Activated CD8-positive, alpha-beta memory T cell treated with anti-CD3 and anti-CD28 coated beads for 48 hours (primary cell): Measurements from ENCODE around the gene EFNA3.
A peak's percentile ranks its signal among the peaks of the same experiment; 100 is the strongest.

ENCODE experiments used
- DNase-seq, 3 experiments: peaks; one replicate each; pipeline ENCODE4 v3.0.0-alpha.2; 2020; ENCODE audit warnings: low read depth in 2 of 3, low spot score in 2 of 3

Gene EFNA3

DNA sequence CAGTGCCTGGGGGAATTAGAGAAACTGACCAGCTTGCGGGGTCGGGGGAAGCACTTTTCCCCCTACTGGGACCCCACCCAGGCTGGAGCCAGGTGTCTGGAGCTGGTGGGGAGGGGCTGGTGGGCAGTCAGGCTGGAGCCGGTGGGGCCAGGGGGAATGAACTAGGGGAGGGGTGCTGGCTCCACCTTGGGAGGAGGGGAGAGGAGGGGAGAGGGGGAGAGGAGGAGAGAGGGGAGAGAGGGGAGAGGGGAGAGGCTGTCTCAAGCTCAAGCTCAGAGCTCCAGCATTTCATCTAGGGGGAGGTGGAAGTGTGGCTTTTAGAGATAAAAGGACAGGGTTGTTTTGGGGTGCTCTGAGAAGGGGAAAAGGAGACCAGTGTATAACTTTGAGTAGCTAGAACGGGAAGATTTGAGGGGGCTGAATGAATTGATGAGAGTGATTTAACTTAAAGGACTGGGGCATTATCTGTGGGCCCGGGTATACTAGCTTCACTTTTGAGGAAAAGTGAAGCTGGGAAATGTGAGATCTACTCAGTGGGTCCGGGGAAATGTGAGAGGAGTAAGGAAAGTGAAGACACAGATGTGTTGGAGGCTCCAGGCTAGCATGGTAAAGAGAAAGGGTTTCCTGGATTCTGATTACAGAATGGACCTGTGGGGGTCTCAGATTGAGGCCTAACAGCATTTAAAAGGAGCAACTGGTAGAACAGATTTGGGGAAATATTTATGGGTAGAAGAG lies 51.8 kb downstream of the EFNA3 start:
- no peak for DNase-seq

DNA sequence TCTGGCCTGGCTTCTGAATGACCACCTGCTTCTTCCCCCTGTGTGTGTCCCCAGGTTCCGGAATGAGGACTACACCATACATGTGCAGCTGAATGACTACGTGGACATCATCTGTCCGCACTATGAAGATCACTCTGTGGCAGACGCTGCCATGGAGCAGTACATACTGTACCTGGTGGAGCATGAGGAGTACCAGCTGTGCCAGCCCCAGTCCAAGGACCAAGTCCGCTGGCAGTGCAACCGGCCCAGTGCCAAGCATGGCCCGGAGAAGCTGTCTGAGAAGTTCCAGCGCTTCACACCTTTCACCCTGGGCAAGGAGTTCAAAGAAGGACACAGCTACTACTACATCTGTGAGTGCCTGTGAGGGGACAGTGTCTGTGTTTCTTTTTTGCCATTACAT lies 52.6 kb downstream of the EFNA3 start:
- no peak for DNase-seq

DNA sequence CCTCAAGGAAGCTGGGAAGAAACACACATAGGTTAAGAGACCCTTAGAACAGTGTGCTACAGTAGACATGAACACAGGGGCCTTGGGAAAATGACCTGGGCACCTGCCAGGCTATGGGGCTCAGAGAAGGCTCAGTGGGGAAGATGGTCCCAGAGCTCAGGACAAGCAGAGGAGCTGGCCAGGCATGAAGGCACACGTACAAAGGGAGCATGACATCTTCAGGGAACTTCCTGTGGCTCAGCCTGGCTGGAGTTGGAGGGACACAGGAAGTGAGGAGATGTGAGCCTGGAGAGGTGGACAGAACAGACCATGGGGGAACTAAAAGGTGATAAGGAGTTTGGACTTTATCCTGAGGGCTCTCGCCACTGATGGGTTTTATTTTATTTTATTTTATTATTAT lies 53.2 kb downstream of the EFNA3 start:
- DNase-seq, result no peak

DNA sequence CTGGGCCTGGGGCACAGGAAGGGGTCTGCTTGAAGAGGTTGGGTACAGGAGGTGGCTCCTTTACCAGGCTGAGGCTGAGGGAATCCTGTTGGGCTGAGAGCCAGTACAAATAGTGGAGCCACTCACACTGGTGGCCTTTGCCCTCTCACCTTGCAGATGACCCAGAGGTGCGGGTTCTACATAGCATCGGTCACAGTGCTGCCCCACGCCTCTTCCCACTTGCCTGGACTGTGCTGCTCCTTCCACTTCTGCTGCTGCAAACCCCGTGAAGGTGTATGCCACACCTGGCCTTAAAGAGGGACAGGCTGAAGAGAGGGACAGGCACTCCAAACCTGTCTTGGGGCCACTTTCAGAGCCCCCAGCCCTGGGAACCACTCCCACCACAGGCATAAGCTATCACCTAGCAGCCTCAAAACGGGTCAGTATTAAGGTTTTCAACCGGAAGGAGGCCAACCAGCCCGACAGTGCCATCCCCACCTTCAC lies 55.2 kb downstream of the EFNA3 start:
- DNase-seq, result no peak

DNA sequence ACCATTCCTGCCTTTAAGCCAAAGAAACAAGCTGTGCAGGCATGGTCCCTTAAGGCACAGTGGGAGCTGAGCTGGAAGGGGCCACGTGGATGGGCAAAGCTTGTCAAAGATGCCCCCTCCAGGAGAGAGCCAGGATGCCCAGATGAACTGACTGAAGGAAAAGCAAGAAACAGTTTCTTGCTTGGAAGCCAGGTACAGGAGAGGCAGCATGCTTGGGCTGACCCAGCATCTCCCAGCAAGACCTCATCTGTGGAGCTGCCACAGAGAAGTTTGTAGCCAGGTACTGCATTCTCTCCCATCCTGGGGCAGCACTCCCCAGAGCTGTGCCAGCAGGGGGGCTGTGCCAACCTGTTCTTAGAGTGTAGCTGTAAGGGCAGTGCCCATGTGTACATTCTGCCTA lies 55.7 kb downstream of the EFNA3 start:
- DNase-seq, result no peak

DNA sequence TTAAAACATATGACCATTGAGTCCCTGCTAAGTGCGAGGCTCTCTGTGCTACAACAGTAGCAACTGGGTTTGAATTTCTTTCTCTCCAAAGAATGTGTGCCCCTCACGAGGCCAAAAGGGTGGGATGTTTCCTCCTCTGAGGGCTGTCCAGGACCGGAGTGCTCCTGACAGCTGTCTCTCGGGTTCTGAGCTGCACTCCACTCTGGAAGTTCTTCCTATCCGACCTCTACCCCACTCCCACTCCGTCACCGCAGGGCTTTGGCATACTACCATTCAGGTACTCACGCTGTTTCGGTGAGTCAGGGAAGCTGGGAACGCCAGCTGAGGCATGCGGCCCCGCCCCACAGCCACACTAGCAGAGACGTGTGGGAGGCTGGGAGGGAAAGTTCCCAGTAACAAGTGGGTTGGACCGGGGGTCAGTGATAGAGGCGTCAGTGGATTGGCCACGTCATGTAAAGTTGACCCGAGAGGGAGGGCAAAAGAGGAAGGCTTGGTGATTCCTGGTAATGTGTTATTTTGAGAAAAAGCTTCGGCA lies 56.3 kb downstream of the EFNA3 start:
- peak in 2 of 3 experiments; percentile 38 to 45 for DNase-seq

DNA sequence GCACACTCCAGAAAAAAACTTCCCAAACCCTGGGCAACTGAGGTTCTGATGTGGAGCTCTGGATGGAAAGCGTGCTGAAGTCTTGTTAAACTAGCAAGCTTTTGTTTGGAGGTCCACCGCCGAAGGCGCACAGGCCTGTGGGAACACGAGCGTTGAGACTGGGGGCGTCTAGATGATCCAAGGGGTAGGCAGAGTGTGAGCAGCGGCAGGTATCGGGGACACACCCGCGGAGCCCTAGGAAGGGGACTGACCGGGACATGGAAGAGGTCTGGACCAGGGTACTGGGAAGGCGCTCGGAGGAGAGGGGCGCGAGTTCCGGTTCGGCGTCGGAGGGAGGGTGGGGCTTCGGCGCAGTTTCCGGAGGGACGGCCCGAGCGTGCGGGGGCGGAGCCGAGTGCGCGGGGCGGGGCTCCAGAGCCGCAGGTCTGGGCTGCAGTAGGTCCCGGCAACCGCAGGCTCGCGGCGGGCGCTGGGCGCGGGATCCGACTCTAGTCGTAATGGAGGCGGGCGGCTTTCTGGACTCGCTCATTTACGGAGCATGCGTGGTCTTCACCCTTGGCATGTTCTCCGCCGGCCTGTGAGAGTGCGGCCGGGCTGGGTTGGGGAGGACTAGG lies 56.9 kb downstream of the EFNA3 start, which contains the start of gene SLC50A1:
Gene SLC50A1 (plus strand): TSS at position 438 of the 614 bp plus-strand sequence. CDS start 60 bp downstream, at position 498.
- DNase-seq, result peak; percentile 84 to 91 (median 85)

DNA sequence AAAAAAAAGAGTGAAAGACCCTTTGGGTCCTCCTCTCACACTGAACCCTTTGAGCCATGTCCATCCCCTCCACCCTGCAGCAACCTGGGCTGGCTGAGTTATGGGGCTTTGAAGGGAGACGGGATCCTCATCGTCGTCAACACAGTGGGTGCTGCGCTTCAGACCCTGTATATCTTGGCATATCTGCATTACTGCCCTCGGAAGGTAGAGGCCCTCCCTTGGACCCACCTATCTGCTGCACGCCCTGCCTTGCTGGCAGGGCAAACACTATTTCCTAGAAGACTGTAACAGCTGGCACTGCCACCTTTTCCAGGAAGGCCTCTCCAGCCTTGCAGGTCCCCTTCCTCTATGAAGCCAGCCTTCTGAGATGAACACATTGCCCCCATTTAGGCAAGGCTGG lies 58.1 kb downstream of the EFNA3 start:
- DNase-seq, result no peak
